Trophoblast cell (in vitro differentiated cells and primary cell): ENCODE data around the gene STRN4.

Source experiments
- DNase-seq, 2 donors: peaks; one replicate each; pipeline ENCODE4 v3.0.0-alpha.2; 2016
- H2AFZ ChIP-seq: 2 replicates; pipeline ENCODE4 v1.6.1; 2013; ENCODE audit warnings: low read length, moderate library complexity, mild to moderate bottlenecking; ENCODE audit not compliant: insufficient read depth, poor library complexity
- H2AK5ac ChIP-seq: 2 replicates; pipeline ENCODE4 v1.6.1; 2013; ENCODE audit warnings: mild to moderate bottlenecking, low read length
- H2BK120ac ChIP-seq: 2 replicates; pipeline ENCODE4 v1.6.1; 2013; ENCODE audit warnings: low read length, mild to moderate bottlenecking, moderate library complexity; ENCODE audit not compliant: insufficient read depth, poor library complexity
- H2BK12ac ChIP-seq: 2 replicates; pipeline ENCODE4 v1.6.1; 2013; ENCODE audit warnings: mild to moderate bottlenecking, low read length, moderate library complexity
- H2BK5ac ChIP-seq: 2 replicates; pipeline ENCODE4 v1.6.1; 2013; ENCODE audit warnings: low read length, low read depth, moderate library complexity, mild to moderate bottlenecking; ENCODE audit not compliant: poor library complexity
- H3K14ac ChIP-seq: 2 replicates; pipeline ENCODE4 v1.6.1; 2013; ENCODE audit warnings: mild to moderate bottlenecking, low read length
- H3K18ac ChIP-seq: 2 replicates; pipeline ENCODE4 v1.6.1; 2013; ENCODE audit warnings: mild to moderate bottlenecking, low read length
- H3K23ac ChIP-seq: 2 replicates; pipeline ENCODE4 v1.6.1; 2013; ENCODE audit warnings: low read length
- H3K27ac ChIP-seq: 2 replicates; pipeline ENCODE4 v1.5.1; 2013; ENCODE audit warnings: low read depth, mild to moderate bottlenecking, inconsistent platforms, low read length, moderate library complexity
- H3K27me3 ChIP-seq: 2 replicates; pipeline ENCODE4 v1.6.1; 2013; ENCODE audit warnings: inconsistent platforms, mild to moderate bottlenecking, low read length, moderate library complexity; ENCODE audit not compliant: insufficient read depth
- H3K36me3 ChIP-seq, 2 experiments: 1 replicate in 1 of 2; 2 replicates in 1 of 2; pipeline ENCODE4 v1.6.1; 2013; ENCODE audit warnings: low read length in 2 of 2, mild to moderate bottlenecking in 2 of 2, moderate library complexity in 1 of 2; ENCODE audit not compliant: insufficient read depth in 2 of 2, control insufficient read depth in 1 of 2
- H3K4ac ChIP-seq: 2 replicates; pipeline ENCODE4 v1.6.1; 2013; ENCODE audit warnings: low read depth, mild to moderate bottlenecking, low read length, moderate library complexity
- H3K4me1 ChIP-seq, 2 experiments: 1 replicate in 1 of 2; 2 replicates in 1 of 2; pipeline ENCODE4 v1.6.1; 2013; ENCODE audit warnings: low read length in 2 of 2, mild to moderate bottlenecking in 2 of 2, moderate library complexity in 1 of 2; ENCODE audit not compliant: insufficient read depth in 2 of 2, control insufficient read depth in 1 of 2
- H3K4me2 ChIP-seq: 2 replicates; pipeline ENCODE4 v1.6.1; 2013; ENCODE audit warnings: inconsistent platforms, mild to moderate bottlenecking, low read length, moderate library complexity
- H3K4me3 ChIP-seq: 2 replicates; pipeline ENCODE4 v1.5.1; 2013; ENCODE audit warnings: mild to moderate bottlenecking, low read depth, low read length, inconsistent platforms
- H3K79me1 ChIP-seq: one replicate; pipeline ENCODE4 v1.6.1; 2013; ENCODE audit warnings: low read length
- H3K79me2 ChIP-seq: 2 replicates; pipeline ENCODE4 v1.6.1; 2013; ENCODE audit warnings: low read length, mild to moderate bottlenecking; ENCODE audit not compliant: control insufficient read depth, insufficient read depth, poor library complexity
- H3K9ac ChIP-seq: 2 replicates; pipeline ENCODE4 v1.6.1; 2013; ENCODE audit warnings: mild to moderate bottlenecking, low read length
- H3K9me3 ChIP-seq: 2 replicates; pipeline ENCODE4 v1.6.1; 2013; ENCODE audit warnings: low read depth, mild to moderate bottlenecking, control low read depth, inconsistent platforms, low read length; ENCODE audit not compliant: insufficient read depth
- H4K12ac ChIP-seq: 2 replicates; pipeline ENCODE4 v1.6.1; 2013; ENCODE audit warnings: low read depth, mild to moderate bottlenecking, low read length, moderate library complexity
- H4K8ac ChIP-seq: 2 replicates; pipeline ENCODE4 v1.6.1; 2013; ENCODE audit warnings: low read depth, mild to moderate bottlenecking, low read length, moderate library complexity
- H4K91ac ChIP-seq: one replicate; pipeline ENCODE4 v1.6.1; 2013; ENCODE audit warnings: low read depth, mild to moderate bottlenecking, low read length, moderate library complexity
- WGBS: extraction: QIAGEN DNeasy Blood & Tissue Kit; methylation state at CpG from one replicate; pipeline ENCODE4 v1.1.7; 2013; ENCODE audit warnings: missing lambda C conversion rate; ENCODE audit not compliant: insufficient read length, insufficient coverage; ENCODE audit errors: extremely low coverage; 5-methylcytosine and 5-hydroxymethylcytosine counted together

Gene STRN4

DNA sequence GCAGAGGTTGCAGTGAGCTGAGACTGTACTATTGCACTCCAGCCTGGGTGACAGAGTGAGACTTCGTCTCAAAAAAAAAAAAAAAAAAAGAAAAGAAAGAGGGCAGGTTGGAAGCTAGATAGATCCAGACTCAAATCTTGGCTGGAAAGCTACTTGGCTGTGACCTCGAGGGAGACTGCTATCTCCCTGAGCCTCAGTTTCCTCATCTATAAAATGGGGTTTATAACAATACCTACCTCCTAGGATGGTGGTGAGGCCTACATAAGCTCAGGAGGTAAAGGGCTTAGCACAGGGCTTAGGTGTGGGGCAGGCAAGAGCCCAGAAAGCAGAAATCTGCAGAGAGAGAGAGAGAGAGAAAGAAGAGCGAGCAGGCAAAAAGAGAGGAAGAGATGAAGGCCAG, 61.1 kb downstream of the STRN4 start:
- H3K79me2 ChIP-seq, result no peaks in the 10 kb centered on the region
- no peak overlapping the region for H3K14ac ChIP-seq
- no peaks in the 10 kb centered on the region for H3K79me1 ChIP-seq
- no peak overlapping the region for H2BK120ac ChIP-seq
- H3K36me3 ChIP-seq, result peaks cover 63 to 64% of the 10 kb centered on the region in 2 experiments
- no peak overlapping the region for H3K9ac ChIP-seq
- DNase-seq, result no peak
- no peak overlapping the region for H3K18ac ChIP-seq
- H2BK5ac ChIP-seq, result no peak overlapping the region
- no peak overlapping the region for H3K4ac ChIP-seq
- H2AK5ac ChIP-seq, result no peak overlapping the region
- no peak overlapping the region for H2BK12ac ChIP-seq
- no peak overlapping the region for H4K91ac ChIP-seq
- no peak overlapping the region for H3K27ac ChIP-seq
- H3K23ac ChIP-seq, result no peak overlapping the region
- H3K4me2 ChIP-seq, result no peak overlapping the region
- H3K4me3 ChIP-seq, result no peak overlapping the region
- no CpG with 5 or more reads among the region's 3 CpGs for WGBS
- no peak overlapping the region for H2AFZ ChIP-seq
- H4K12ac ChIP-seq, result no peak overlapping the region
- H3K9me3 ChIP-seq, result no peaks in the 10 kb centered on the region
- H3K4me1 ChIP-seq, result no peaks in the 10 kb centered on the region
- H3K27me3 ChIP-seq, result no peaks in the 10 kb centered on the region
- H4K8ac ChIP-seq, result no peak overlapping the region

DNA sequence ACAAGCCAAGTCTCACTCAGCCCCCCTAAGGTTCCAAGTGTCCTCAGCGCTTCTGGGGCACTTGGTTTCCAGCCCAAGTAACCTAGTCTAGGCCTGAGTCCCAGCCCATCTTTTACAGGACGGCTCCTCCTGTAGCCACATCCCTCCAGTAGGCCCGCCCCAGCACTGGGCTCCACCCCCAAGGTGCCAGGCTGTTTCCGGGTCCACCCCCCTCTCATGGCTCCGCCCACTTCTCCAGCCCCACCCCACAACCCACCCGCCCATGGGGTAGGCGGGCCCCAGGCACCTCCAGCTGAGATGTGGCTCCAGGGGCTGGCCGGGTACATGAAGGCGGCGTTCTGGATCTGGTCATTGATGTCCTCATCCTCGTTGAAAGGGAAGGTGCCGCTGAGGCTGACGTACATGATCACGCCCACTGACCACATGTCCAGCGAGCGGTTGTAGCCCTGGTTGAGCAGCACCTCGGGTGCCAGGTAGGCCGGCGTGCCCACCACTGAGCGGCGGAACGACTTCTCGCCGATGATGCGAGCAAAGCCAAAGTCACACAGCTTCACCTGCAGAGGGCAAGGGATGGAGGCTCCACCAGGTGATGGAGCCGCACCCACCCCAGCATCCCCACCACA, 68.0 kb downstream of the STRN4 start:
- H3K27me3 ChIP-seq, result no peaks in the 10 kb centered on the region
- H3K4me2 ChIP-seq, result no peak overlapping the region
- H3K9ac ChIP-seq, result no peak overlapping the region
- H2BK120ac ChIP-seq, result no peak overlapping the region
- no peak overlapping the region for H2AK5ac ChIP-seq
- no peaks in the 10 kb centered on the region for H3K79me1 ChIP-seq
- DNase-seq, result no peak
- H4K12ac ChIP-seq, result no peak overlapping the region
- H3K79me2 ChIP-seq, result no peaks in the 10 kb centered on the region
- no peak overlapping the region for H2BK12ac ChIP-seq
- no peak overlapping the region for H3K18ac ChIP-seq
- no peak overlapping the region for H2BK5ac ChIP-seq
- no peak overlapping the region for H3K4ac ChIP-seq
- H4K8ac ChIP-seq, result no peak overlapping the region
- H2AFZ ChIP-seq, result no peak overlapping the region
- H3K27ac ChIP-seq, result no peak overlapping the region
- H3K14ac ChIP-seq, result no peak overlapping the region
- no peak overlapping the region for H3K4me3 ChIP-seq
- H3K23ac ChIP-seq, result no peak overlapping the region
- no peak overlapping the region for H4K91ac ChIP-seq
- H3K9me3 ChIP-seq, result peaks cover 6% of the 10 kb centered on the region
- H3K4me1 ChIP-seq, result no peaks in the 10 kb centered on the region
- peaks cover 64 to 74% of the 10 kb centered on the region in 2 experiments for H3K36me3 ChIP-seq
- WGBS, result no CpG with 5 or more reads among the region's 26 CpGs

DNA sequence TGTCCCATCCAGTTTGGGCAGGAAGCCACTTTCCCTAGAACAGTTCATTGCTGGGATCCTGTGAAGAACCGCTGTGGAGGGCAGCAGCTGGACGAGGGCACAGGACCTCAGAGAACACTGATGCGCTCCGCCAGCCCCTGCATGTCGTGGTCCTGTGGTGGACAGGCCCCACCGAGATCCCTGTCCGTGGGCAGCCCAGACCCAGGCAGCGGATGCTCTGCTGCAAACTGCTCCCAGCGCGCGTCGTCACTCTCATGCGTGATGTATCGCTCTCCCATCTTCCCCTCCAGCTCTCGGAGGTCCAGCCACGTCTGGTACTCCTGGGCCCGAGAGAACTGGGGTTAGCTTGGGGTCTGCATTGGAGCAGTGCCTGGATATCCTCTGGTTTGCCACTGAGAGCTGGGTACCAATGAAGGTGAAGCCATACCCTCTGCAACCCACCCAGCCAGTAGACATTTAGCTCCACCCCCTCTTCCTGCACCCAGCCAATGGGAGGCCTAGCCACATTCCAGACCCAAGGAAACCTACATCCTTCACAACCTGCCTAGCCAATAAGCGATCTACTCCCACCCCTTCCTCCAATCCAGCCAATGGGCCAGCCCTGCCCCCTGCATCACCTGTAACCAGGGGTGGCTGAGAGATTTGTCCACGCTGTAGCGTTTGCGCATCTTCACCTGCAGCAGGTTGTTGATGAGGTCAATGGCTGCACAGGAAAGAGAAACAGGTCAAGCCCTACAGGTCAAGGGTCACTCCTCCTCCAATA, 71.7 kb downstream of the STRN4 start:
- H3K9ac ChIP-seq, result no peak overlapping the region
- H4K12ac ChIP-seq, result no peak overlapping the region
- H4K8ac ChIP-seq, result no peak overlapping the region
- H2AFZ ChIP-seq, result no peak overlapping the region
- H3K27me3 ChIP-seq, result no peaks in the 10 kb centered on the region
- no peak for DNase-seq
- H2BK5ac ChIP-seq, result no peak overlapping the region
- H3K14ac ChIP-seq, result no peak overlapping the region
- H2BK120ac ChIP-seq, result no peak overlapping the region
- H3K79me2 ChIP-seq, result no peaks in the 10 kb centered on the region
- no peak overlapping the region for H3K23ac ChIP-seq
- no peak overlapping the region for H3K27ac ChIP-seq
- H3K4me1 ChIP-seq, result no peaks in the 10 kb centered on the region
- no peak overlapping the region for H3K4me3 ChIP-seq
- H3K9me3 ChIP-seq, result peaks cover 6% of the 10 kb centered on the region
- no peak overlapping the region for H2AK5ac ChIP-seq
- no peak overlapping the region for H3K4ac ChIP-seq
- no CpG with 5 or more reads among the region's 21 CpGs for WGBS
- H3K4me2 ChIP-seq, result no peak overlapping the region
- no peak overlapping the region for H4K91ac ChIP-seq
- no peaks in the 10 kb centered on the region for H3K79me1 ChIP-seq
- no peak overlapping the region for H2BK12ac ChIP-seq
- peaks cover 50 to 59% of the 10 kb centered on the region in 2 experiments for H3K36me3 ChIP-seq
- no peak overlapping the region for H3K18ac ChIP-seq

DNA sequence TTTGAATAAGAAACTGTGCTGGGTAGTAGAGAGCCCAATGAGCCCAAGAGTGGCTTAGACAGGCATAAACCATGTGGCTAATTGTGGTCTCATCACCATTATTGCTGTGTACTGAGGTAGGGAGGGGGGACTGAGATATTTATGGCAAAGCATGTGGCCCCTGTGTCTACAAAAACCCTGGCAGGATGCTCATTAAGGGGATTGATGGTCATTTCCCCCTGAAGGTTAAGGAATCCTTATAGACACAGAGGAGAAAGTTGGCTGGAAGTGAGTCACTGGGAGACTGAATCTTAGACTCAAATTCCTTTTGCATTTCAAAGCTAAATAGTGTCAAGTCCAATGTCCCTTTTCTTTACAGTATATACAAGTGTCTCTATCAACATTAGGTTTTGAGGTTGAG, 75.4 kb downstream of the STRN4 start:
- Histone ChIP-seq H3K36me3 (peaks cover 22 to 26% of the 10 kb centered on the region in 2 experiments), H3K14ac (no peak overlapping the region), H3K27ac (no peak overlapping the region), H4K91ac (no peak overlapping the region), H2BK12ac (no peak overlapping the region), H4K12ac (no peak overlapping the region), H2AK5ac (no peak overlapping the region), H3K79me1 (no peaks in the 10 kb centered on the region), H3K4me1 (no peaks in the 10 kb centered on the region), H3K9me3 (peaks cover 6% of the 10 kb centered on the region), H3K18ac (no peak overlapping the region), H3K4me2 (no peak overlapping the region), H3K4ac (no peak overlapping the region), H2BK5ac (no peak overlapping the region), H2BK120ac (no peak overlapping the region), H3K79me2 (no peaks in the 10 kb centered on the region), H3K4me3 (no peak overlapping the region), H4K8ac (no peak overlapping the region), H3K27me3 (no peaks in the 10 kb centered on the region), H3K9ac (no peak overlapping the region), H3K23ac (no peak overlapping the region), H2AFZ (no peak overlapping the region)
- peak in 1 of 2 donors; percentile 42 for DNase-seq
